DMS 273 (cell line): Measurements from ENCODE around the gene PPP1R12A.
"Not testable (repeated sequence)": the region's sequence is repeated elsewhere in the genome, so short reads cannot be mapped to it uniquely, and the experiment has no call there.

ENCODE experiments used
- DNase-seq: peaks from one replicate; lab custom pipeline; 2025; ENCODE audit not compliant: unreplicated experiment; lab: John Stamatoyannopoulos, UW

Gene PPP1R12A

DNA sequence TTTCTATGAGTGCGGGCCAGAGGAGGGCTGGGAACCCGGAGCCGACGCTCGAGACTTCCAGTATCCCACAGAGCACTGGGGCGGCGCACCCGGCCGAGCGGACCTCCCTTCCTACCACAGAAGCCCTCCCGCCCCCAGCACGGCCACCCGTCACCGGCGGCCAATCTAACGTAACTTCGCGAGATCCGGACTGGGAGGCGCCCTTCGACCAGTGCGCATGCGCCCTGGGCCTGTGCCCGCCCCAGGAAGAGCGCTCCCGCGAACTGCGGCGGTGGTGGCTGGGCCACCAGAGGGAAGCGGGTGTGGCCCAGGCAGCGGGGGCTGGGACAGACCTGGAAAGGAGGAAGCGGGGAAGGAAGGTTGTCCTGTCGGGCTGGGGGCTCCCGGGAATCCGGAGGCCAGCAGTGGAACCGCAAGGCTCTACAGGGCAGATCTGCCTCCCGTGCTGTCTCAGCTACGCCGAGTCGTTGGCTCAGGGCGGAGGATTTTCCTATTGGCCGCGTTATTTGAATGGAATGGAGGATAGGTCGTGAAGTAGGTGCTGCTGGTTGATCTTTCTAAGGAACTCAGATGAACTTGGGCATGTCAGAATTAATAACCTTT lies at the start of gene PPP1R12A:
PPP1R12A (minus strand) TSS at position 77 of the 603 bp plus-strand sequence. CDS start 166 bp downstream, outside the sequence.
- peak; percentile 97 for DNase-seq

DNA sequence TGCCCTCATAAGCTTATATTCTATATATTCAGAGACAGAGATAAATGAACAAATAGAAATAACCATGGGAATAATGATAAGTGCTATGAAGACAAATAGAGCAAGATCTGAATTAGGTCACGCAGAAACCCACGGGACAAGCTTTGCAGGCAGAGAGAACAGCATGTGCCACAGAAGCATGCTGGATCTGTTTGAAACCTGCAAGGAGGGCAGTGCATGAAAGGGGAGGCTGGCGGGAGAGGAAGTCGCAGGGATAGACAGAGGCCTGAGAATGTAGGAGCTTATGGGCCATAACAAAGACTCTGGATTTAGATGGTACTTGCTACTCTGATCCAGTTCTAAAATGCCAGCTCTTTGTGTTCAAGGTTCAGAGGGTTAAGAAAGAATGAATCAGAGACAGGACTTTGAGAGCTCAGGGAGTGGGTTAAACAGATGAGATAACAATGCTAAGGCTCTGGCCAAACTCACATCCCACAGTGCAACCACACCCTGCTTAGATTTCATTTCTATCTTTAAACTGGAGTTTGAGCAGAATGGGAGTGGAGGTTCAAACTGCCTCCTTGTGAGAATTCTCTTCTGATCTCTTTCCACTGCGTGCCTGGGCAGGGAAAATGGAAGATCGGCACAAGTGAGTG lies 49.2 kb upstream of the PPP1R12A start:
- no peak for DNase-seq

DNA sequence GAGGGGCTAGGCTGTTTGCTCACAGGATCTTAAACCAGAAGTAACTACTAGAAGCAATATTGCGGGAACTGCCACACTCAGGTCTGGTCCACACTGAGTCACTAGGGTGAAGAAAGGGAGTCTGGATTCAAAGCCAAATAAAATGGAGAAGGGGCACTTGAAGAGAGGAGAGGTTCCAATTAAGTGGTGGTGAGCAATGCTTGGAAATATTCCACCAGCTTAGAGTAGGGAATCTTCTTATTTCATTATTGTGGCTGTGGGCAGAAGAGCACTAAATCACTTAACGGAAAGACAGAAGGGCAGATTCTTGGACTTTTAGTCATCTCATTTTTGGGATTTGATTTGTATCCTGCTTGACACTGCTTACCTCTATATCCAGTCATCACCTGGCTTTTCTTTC lies 48.6 kb upstream of the PPP1R12A start:
- DNase-seq: no peak

DNA sequence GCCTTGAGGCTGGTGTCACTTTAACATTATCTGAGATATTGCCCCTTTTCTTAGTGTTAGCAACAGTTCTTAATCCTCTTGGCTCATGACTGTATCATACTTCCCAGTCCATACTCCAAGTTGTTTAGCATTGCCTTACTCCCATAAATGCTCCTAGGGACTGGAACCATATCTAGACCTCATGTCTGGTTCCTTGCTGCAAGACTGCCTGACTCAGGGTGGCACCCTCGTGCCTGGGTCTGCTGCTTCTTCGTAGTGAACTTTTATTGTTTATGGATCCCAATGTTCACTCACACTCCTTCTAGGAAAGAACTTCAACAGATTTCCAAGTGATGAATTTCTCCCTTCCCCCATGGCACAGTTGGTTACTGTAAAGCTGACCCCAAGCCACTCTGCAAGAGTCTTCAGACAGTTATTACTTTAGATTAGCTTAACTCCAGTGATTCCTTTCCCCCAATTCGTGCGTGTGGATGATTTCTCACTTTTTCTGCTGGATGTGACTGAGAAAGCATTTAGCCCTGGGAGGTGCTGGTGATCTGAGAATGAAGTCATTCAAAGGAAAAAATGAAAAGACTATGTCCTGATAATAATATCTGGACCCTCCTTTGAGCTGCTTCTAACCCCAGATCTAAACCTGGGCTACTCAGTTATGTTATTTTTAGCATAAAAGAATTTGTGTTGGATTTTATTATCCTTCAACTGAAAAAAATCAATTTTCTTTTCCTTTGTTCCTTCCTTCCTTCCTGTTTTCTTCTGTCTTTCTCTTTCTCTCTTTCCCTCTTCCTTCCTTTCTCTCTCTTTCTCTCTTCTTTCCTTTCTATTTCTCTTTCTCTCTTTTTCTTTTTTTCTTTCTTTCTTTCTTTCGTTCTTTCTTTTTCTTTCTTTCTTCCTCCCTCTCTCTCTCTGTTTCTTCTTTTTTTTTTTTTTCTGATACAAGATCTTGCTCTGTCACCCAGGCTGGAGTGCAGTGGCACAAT lies 47.5 kb upstream of the PPP1R12A start:
- DNase-seq: no peak

DNA sequence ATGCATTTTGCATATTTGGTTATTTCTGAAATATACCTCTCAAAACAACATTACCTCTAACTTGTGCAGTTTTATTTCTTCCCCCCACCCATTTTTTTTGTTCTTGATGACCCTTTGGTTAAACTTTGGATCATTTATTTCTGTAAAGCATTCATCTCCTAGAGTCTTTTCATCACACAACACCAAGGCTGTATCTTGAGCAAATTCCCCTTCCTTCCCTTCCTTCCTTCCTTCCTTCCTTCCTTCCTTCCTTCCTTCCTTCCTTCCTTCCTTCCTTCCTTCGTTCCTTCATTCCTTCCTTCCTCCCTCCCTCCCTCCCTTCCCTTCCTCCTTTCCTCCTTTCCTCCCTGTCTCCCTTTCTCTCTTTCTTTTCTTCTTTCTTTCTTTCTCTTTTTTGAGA lies 43.8 kb upstream of the PPP1R12A start:
- no peak for DNase-seq

DNA sequence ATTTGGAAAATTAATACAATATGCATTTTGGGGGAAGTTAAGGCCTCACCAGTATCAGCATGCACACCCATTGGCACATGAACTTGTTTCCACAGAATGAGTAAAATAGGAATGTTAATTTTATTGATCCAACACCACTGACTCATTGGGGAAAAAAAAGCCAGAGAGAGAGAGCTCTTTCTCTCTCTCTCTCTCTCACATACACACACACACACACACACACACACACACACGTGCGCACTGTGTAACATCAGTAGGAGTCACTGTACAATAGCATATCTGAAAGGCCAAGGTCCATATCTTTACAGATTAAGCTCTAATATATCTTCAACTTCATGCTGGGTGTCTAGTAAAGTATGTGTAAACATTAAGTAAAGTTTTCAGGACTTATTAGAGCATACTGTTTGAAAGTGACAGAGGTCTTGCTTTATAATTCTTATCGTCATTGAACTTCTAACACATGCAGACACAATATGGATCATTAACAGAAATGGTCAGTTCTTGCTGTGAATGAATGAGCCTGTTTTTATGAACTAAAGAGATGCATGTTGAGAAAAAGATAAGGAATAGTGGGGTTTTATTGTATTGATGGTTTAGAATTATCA lies 43.1 kb upstream of the PPP1R12A start:
- not testable (repeated sequence) for DNase-seq

DNA sequence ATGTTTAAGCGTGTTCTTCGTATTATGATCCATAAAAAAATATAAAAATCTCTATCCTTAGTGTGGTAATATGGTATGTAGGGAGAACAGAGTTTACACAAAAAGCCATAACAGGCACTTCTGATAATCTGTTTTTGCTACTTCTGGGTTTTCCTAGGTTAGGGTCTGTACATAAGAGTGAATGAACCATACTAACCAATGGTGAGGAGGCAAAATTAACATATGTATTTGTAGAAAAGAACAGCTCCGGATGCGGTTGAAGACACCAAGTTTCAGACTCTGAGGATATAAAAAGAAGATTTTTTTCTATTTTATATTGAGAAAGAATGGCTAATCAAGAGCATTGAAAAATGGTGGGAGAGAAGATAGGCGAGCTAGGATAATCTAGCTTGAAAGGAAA lies 40.2 kb upstream of the PPP1R12A start:
- no peak for DNase-seq

DNA sequence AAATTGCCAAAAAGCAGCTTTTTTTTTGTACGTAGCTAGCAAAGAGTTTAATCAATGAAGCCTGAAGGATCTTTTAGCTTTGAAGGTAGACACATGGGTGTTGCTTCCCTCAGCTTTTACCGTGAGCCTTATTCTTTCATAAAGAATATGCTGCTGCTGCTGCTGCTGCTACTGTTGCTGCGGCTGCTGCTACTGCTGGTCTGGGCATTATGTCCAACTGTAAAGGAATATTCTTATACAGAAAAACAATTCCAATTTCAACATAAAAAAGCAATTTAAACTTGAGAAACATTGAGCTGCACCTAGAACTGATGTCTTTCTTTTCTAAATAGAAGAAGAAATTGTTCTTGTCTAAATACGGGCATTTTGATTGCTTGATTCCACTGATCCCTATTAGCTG lies 38.9 kb upstream of the PPP1R12A start:
- no peak for DNase-seq

DNA sequence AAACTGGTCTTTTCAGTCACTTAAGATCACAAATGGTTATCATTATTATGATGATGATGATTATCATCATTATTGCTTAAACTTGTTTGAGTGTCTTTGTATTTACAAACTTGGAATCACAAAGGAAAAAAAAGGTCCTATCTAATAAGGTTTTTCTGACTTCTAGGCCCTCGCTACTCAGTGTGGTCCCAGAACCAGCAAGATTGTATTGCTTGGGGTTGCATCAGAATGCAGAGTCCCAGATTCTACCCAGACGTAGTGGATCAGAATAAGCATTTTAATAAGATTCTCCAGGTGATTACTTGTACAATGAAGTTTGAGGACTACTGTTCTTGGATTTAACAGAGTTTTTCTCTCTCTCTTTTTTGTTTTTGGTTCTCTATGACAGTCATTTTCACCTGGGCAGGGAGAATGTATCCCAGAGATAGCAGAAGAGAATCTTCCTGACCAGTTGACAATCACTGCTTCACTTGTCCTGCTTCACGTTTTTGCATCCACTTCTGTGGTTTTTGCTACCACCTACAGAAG lies 29.3 kb upstream of the PPP1R12A start:
- no peak for DNase-seq

DNA sequence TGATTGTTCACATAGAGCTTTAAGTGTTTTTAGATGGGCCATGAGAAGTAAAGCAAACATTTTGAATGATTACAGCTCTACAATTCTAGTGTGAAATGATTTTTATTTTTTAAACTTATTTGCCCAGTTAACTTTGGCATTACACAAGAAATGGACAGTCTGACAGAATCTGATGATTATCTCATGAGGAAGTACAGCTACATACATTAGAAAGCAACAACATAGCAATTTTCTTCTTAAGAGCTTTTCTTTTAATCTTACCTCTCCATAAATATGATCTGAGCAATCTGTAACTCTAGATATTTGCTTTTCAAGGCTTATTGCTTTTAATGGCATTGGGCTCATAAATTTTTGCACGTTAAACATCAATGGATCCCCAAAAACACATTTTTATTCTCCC lies 26.5 kb upstream of the PPP1R12A start:
- no peak for DNase-seq

DNA sequence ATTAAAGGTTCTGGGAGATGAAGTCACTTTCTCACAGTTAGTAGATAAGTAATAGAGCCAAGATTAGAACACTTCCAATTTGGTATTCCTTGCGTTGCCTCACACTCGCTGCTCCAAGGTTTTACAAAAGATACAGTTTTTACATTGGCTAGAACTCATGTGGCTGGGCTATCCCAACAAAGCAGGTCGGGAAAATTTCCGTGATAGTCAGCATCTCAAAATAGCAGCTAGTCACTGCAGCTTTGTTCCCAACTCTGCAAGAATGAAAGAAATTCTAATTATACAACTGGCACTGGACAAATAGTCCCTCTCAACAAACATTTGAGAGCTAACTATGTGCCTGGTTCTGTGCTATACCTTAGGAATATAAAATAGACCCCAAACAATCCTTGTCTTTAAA lies 24.6 kb upstream of the PPP1R12A start:
- no peak for DNase-seq

DNA sequence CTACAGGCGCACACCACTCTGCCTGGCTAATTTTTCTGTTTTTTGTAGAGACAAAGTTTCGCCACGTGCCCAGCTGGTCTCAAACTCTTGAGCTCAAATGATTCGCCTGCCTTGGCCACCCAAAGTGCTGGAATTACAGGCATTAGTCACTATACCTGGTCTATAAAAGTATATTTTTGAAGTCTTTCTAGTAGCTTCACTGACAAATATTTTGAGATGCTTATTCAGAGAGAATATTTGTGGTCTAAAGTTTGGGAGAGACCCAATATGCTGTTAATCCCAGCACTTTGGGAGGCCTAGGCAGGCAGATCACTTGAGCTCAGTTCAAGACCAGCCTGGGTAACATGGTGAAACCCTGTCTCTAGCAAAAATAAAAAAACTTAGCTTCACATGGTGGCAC lies 22.0 kb upstream of the PPP1R12A start:
- no peak for DNase-seq

DNA sequence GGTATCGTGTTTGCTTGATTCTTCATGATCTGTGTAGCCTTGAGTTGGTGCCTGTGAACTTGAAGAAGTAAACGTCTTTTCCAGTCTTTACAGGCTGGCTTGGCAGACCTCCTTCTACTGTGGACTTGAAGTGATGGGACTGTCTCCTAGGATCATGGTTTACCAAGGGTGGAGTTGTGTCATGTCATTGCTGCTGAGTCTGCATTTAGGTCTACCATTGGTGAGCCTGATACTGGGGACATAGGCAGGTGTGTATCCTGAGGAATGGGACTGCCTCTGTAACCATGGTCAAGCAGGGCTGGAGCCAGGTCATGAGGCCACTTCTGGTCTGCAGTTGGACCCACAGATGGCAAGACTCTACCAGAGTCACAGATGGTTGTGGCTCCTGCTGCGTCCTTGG lies 20.7 kb upstream of the PPP1R12A start:
- DNase-seq: no peak

DNA sequence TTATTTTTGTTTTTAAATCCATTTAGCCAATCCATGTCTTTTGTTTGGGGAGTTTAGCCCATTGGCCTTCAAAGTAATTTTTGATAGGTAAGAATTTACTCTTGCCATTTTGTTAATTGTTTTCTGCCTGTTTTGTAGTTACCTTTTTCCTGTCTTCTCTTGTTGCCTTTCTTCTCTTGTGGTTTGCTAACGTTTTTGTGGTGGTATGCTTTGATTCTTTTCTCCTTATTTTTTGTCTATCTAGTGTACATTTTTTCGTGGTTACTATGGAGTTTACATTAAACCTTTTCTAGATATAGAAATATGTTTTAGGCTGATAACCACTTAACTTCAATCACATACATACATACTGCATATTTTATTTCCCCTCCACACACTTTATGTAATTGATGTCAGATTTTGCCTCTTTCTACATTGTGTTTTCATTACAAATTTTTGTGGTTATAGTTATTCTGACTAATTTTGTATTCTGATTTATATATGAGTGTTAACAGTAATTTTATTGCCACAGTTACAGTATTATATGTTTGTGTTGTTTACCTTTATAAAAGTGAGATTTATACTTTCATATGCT lies 19.2 kb upstream of the PPP1R12A start:
- DNase-seq: no peak

DNA sequence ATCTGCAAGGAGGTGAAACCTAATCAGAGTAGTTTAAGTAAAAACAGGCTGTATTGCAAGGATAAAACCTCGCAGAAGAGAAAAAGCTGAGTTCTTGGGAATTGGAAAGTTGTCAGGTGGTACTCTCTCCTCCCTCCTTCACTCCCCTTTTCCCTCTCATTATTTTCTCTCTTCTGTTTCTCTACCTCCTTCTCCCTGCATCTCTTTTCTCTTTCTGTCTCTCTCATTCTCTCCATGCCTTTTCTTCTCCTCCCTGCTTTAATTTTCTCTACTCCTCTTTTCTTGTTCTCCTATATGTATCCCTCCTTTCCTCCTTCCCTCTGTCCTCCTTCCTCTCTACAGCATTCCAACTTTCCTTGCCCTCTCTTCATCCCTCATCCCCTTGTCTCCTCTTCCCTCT lies 14.2 kb upstream of the PPP1R12A start:
- DNase-seq: no peak

DNA sequence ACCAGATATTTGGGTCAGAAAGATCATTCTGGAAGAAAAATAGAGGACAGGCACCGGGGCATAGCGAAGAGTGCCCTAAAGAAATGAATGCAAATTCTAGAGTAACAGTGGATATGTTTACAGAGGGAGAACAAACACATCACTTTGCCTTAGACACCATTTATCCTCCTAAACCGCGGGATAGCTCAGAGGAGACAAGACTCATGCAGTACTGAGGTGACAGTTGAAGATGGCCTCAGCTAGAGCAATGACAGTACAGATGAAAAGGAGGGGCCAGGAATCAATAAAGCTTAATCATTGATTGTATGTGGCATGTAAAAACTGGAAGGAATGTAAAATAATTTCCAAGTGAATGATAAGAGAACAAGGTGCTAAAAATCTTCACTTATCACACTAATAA lies 10.5 kb upstream of the PPP1R12A start:
- DNase-seq: no peak

DNA sequence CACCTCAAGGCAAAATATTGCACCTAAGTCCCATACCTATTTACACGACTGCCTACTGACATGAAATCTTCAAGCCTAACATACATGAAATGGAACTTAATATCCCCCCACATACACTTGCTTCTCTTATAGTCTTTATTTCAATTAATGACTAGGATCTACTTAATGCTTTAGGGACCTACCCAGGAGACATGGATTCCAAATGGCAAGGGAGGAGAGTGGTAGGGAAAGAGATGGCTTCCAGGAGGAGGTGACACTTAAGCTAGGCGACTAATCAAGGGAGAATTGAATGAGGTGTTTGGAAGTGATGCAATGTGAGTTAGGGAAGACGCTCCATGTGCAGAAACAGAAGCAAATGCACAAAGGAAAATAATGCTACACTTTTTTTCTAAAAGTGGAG lies 9.7 kb upstream of the PPP1R12A start:
- DNase-seq: no peak

DNA sequence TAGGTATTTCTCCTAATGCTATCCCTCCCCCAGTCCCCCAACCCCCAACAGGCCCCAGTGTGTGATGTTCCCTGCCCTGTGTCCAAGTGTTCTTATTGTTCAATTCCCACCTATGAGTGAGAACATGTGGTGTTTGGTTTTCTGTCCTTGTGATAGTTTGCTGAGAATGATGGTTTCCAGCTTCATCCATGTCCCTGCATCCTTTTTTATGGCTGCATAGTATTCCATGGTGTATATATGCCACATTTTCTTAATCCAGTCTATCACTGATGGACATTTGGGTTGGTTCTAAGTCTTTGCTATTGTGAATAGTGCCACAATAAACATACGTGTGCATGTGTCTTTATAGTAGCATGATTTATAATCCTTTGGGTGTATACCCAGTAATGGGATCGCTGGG lies 7.9 kb upstream of the PPP1R12A start:
- DNase-seq: not testable (repeated sequence)

DNA sequence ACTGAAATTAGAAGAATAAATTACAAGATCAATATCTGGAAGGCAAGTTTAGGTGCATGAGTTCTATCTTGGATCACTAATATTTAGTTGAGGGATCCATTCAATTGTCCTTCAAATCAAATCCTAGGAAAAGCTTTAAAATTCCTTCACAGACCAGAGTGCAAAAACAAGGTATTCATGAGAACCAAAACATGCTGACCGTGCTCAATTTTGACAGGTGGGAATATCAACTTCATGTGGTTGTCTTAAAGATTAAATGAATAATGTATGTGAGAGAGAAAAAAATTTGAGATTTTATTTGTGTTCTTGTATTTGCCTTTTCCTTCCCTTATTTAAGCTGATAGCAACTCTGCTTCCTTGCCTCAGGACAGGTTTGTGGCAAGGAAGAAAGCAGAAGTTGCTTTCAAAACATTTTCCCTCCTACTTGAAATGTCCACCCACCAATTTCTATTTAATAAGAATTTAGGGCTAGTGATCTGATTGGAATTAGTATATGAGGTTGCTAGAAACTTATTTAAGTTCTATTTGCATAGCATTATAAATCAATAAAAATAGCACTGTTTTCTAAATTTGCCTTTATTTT lies 4.9 kb upstream of the PPP1R12A start:
- no peak for DNase-seq

DNA sequence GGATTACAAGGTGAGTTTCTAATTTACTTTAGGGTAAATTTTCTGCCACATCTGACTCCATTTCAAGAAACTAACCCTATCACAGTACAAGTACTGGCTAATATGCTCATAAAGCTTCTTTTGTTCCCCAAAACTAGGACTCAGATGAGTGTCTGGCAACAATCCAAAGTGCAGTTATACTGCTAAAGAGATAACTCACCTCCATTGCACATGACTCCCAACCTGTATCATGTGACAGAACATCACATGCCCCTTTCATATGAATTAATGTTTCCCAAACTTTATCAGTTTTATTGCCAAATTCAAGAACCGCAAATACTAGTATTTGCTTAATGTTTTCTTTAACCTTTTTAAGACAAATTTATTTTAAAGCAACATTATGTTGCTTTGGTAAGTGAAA lies 3.9 kb upstream of the PPP1R12A start:
- no peak for DNase-seq

DNA sequence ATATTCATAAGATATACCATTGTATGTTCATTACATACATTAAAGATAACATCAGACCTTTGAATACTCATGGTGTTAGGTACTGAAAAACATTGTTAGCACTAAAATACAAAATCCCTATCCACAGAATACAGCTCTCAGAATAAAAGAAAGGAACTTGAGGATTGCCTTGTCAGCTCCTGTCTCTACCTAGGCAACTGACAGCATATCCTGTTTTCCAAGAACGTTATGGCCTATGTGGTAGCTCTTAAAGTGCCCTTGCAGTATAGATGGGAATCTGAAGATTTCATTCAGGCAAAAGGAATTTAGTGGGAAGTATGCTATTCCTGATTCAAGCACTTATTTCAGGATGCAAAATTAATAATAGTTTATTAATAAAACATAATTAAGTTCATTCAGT lies 1.8 kb upstream of the PPP1R12A start:
- DNase-seq: peak; percentile 2
